ENCODE measurements around the gene FAM20B. TPM values are rescaled to one million over a fixed set of nuclear protein-coding genes. Genes with fewer than 3 reads are reported as not detected.

FAM20B gene
- total RNA-seq, 1 donor from 2014 or later: 31.6 TPM

DNA sequence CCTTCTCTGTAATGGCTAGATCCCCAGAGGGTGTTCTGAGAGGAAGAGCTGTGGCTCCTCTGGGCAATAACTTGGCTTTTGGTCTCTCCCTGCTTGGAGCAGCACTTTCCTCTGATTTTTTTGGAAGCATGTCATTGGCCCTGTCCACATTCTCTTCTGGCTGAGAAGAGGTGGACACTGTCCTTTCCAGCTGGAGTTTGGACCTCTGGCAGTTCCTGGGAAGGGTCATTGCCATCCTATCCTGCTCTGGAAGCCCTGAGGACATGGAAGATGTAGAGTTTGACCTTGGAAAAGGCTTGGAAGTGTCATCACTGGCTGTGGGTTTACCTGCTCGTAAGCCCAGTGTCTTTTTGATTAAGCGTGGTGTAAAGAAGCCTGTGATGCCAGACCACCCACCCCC, 83.0 kb downstream of the FAM20B start:
- TF ChIP-seq, protein P1, sequence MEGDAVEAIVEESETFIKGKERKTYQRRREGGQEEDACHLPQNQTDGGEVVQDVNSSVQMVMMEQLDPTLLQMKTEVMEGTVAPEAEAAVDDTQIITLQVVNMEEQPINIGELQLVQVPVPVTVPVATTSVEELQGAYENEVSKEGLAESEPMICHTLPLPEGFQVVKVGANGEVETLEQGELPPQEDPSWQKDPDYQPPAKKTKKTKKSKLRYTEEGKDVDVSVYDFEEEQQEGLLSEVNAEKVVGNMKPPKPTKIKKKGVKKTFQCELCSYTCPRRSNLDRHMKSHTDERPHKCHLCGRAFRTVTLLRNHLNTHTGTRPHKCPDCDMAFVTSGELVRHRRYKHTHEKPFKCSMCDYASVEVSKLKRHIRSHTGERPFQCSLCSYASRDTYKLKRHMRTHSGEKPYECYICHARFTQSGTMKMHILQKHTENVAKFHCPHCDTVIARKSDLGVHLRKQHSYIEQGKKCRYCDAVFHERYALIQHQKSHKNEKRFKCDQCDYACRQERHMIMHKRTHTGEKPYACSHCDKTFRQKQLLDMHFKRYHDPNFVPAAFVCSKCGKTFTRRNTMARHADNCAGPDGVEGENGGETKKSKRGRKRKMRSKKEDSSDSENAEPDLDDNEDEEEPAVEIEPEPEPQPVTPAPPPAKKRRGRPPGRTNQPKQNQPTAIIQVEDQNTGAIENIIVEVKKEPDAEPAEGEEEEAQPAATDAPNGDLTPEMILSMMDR (IDR thresholded peaks at IDR 0.05): no peak
- DNase-seq (ENCODE audit: extremely low spot score, unreplicated experiment): peak; percentile 19
- Mint-ChIP-seq H3K4me3 (ENCODE audit: unreplicated experiment) (no peak overlapping the region), H3K27ac (ENCODE audit: unreplicated experiment) (no peak overlapping the region), H3K27me3 (ENCODE audit: unreplicated experiment) (no peaks in the 10 kb centered on the region), H3K36me3 (ENCODE audit: unreplicated experiment) (peaks cover 34% of the 10 kb centered on the region), H3K4me1 (ENCODE audit: unreplicated experiment) (no peaks in the 10 kb centered on the region), H3K9me3 (ENCODE audit: unreplicated experiment) (no peaks in the 10 kb centered on the region)

DNA sequence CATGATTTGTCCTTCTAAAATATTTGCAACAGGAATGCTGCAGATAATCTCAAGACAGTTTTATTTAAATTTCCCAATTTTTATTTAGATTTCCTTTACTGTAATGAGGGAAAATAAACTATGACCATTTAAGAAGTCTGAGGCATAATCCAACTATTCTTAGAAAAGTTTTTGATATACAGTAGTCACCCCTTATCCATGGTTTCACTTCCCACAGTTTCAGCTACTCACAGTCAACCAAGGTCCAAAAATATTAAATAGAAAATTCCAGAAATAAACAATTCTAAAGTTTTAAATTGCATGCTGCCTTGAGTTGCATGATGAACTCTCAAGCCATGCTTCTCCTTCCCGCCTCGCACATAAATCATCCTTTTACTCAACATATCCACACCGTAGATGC, 89.5 kb downstream of the FAM20B start:
- H3K4me1 Mint-ChIP-seq (ENCODE audit: unreplicated experiment): no peaks in the 10 kb centered on the region
- H3K36me3 Mint-ChIP-seq (ENCODE audit: unreplicated experiment): peaks cover 32% of the 10 kb centered on the region

DNA sequence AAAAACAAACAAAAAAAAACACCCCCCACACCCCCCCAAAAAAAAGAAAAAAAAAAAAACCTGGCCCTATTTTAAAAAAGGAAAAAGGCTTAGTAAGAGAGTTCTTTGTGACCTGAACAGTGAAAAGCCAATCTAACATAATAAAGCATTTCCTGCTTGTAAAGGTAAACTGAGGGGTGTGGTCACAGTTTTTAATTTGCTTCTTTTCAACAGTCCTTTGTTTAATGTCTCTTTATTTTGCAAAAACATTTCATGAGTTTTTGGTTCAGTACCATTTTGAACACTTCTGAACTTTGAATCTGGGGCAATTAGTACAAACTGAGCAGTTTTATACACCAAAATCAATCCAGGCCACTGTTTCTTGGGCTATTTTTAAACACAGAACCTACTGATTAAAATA, 93.8 kb downstream of the FAM20B start:
- TF ChIP-seq, protein P1 (IDR thresholded peaks at IDR 0.05): no peak
- Mint-ChIP-seq H3K27me3 (ENCODE audit: unreplicated experiment) (no peaks in the 10 kb centered on the region), H3K36me3 (ENCODE audit: unreplicated experiment) (peaks cover 30% of the 10 kb centered on the region), H3K27ac (ENCODE audit: unreplicated experiment) (no peak overlapping the region), H3K4me1 (ENCODE audit: unreplicated experiment) (peaks cover 4% of the 10 kb centered on the region), H3K9me3 (ENCODE audit: unreplicated experiment) (no peaks in the 10 kb centered on the region), H3K4me3 (ENCODE audit: unreplicated experiment) (no peak overlapping the region)
- DNase-seq (ENCODE audit: extremely low spot score, unreplicated experiment): no peak

More for the DNA sequence above, 89.5 kb downstream of the FAM20B start:
- TF ChIP-seq, protein P1 (IDR thresholded peaks at IDR 0.05): no peak
- H3K27ac Mint-ChIP-seq (ENCODE audit: unreplicated experiment): no peak overlapping the region
- no peaks in the 10 kb centered on the region for H3K9me3 Mint-ChIP-seq (ENCODE audit: unreplicated experiment)
- H3K4me3 Mint-ChIP-seq (ENCODE audit: unreplicated experiment): no peak overlapping the region
- no peak for DNase-seq (ENCODE audit: extremely low spot score, unreplicated experiment)
- no peaks in the 10 kb centered on the region for H3K27me3 Mint-ChIP-seq (ENCODE audit: unreplicated experiment)

DNA sequence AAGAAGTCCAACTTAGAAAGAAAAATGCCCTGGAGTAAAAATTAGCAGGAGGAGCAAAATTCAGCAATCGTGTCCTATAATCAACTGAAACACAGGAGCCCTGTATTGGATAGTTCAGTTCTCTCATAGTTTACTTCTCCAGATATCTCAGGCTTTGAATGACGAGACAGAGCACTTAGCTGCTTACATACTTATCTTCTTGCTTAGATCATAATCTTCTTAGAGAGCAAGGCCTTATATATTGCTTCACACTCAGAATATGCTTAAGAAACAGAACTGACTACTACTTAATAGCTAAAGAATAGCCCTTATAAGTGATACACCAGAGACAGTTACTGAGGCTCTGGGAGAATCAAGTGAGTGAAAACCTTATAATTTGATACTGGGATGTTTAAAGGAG, 95.0 kb downstream of the FAM20B start:
- H3K27ac Mint-ChIP-seq (ENCODE audit: unreplicated experiment): peak overlapping the region; percentile 16
- peaks cover 8% of the 10 kb centered on the region for H3K4me1 Mint-ChIP-seq (ENCODE audit: unreplicated experiment)
- no peak overlapping the region for H3K4me3 Mint-ChIP-seq (ENCODE audit: unreplicated experiment)
- TF ChIP-seq, protein P1 (IDR thresholded peaks at IDR 0.05): no peak
- H3K9me3 Mint-ChIP-seq (ENCODE audit: unreplicated experiment): no peaks in the 10 kb centered on the region
- peaks cover 30% of the 10 kb centered on the region for H3K36me3 Mint-ChIP-seq (ENCODE audit: unreplicated experiment)
- H3K27me3 Mint-ChIP-seq (ENCODE audit: unreplicated experiment): no peaks in the 10 kb centered on the region
- no peak for DNase-seq (ENCODE audit: extremely low spot score, unreplicated experiment)

DNA sequence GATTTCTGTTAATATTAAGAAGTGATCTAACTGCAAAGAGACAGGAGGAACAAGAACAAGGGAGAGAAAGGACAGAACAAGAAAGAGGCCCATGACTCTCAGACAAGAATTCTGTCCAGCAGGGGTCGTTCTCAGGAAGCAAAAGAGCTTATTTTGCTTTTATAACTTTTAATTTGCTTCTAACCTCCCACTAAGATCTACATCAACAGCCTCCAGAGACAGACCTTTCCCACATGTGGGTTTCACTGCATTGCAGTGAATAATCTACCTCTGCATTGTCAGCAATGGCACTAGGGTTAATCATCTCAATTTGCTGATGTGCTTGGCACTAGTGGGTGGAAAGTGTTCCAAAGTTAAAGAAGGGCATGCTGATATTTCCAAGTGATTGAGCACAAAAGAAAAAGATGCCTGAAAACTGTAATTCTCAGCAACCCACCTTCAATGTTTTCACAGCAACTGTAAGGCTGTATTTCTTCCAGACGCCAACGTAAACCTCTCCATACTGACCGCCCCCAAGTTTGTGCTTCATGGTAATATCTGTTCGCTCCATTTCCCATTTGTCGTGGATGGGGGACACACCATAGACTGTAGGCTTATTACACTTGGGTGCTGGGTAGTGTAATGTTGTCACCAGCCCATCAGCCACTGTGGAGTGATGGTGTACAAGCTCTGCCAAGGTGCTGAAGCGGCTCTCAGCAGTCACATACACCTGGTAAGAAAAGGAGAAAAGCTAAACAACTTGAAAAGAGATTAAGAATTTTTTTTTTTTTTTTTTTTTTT, 95.7 kb downstream of the FAM20B start:
- peaks cover 32% of the 10 kb centered on the region for H3K36me3 Mint-ChIP-seq (ENCODE audit: unreplicated experiment)
- H3K27ac Mint-ChIP-seq (ENCODE audit: unreplicated experiment): peak overlapping the region; percentile 18
- no peak overlapping the region for H3K4me3 Mint-ChIP-seq (ENCODE audit: unreplicated experiment)
- no peaks in the 10 kb centered on the region for H3K27me3 Mint-ChIP-seq (ENCODE audit: unreplicated experiment)
- H3K4me1 Mint-ChIP-seq (ENCODE audit: unreplicated experiment): peaks cover 8% of the 10 kb centered on the region
- TF ChIP-seq, protein P1 (IDR thresholded peaks at IDR 0.05): peak; percentile 80
- no peak for DNase-seq (ENCODE audit: extremely low spot score, unreplicated experiment)
- H3K9me3 Mint-ChIP-seq (ENCODE audit: unreplicated experiment): no peaks in the 10 kb centered on the region
